Astrocyte of the spinal cord (primary cell): ENCODE results near the gene TPM2.
A peak's percentile ranks its signal among the peaks of the same experiment; 100 is the strongest.

Source experiments
- DNase-seq: peaks from one replicate; pipeline ENCODE4 v3.0.0; 2011; ENCODE audit warnings: low read depth, low spot score
- H3K4me3 ChIP-seq: 2 replicates; pipeline ENCODE4 v1.5.1; 2011; ENCODE audit warnings: low read depth, mild to moderate bottlenecking, low read length, moderate library complexity
- CTCF ChIP-seq: IDR thresholded peaks from 2 replicates; pipeline ENCODE4 v1.5.1; 2012; ENCODE audit warnings: low read depth, mild to moderate bottlenecking, low read length, inconsistent platforms
- in situ Hi-C: cut with HindIII; loops from 2 replicates; pipeline ENCODE4 v1.10.0; 2017; ENCODE audit warnings: low sequenced_read_pairs

Gene TPM2

DNA sequence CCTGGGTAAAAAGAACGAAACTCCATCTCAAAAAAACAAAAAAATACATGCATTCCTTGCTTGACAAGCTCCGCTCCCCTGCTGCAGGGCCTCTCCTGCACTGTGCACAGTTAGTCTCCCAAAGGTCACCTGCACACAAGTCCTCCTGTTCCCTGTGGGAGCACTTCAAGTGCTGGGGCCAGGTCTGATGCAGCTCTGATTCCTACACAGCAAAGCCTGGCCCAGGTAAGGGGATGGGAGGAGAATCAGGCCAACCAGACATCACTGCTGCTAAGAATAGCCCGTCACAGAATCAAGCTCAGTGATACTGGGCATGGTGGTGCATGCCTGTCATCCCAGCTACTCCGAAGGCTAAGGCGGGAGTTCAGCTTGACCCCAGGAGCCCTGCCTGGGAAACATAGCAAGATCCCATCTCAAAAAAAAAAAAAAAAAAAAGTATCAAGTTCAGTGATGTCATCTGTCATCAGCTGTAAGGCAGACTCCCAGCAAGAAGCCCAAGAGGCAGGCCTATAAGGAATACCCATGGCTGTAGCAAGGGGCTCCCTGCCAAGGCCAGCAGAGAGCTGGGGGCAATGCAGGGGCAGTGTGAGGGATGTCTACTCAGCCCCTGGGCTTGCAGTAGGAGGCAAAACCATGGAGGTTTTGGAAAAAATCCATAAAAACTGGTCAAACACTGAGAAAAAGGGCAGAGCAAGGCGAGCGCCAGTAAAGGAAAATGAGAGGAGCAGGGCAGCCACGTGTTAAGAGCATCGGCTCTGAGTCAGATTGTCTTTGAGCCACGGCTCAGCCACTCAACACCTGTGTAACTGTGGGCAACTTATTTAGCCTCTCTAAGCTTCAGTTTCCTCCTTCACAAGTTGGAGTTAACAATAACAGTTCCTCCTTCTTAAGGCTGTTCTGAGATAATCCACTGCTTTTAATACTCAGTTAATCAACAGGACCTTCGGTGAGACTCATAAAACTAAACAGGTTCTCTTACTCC is 3.2 kb downstream of the TPM2 start:
- in situ Hi-C loops = no loop called here
- no peak for TF ChIP-seq CTCF
- peak; percentile 69 for DNase-seq
- peak overlapping the region; percentile 87 for H3K4me3 ChIP-seq

GRCh38 chr9:35685506-35685905 is 4.2 kb downstream of the TPM2 start:
- no peak for DNase-seq
- H3K4me3 ChIP-seq = no peak overlapping the region
- no peak for TF ChIP-seq CTCF
- in situ Hi-C loops = no loop called here

DNA sequence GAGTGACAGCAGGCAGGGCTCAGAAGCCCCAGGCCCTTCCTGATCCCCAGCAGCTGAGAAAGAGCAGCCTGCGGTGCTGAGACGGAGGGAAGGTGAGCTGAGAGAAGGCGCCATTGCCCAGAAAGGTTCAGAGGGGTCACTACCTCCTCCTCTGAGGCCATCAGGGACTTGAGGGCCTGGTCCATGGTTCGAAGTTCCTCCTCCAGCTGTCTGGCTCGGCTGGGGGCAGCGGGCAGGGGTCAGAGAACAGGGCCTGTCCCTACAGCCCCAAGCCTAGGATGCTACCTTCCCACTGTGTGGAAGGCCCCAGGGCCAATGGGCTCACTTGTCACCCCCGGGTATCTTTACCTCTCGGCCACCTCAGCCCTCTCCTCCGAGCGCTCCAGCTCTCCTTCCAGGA is 4.8 kb downstream of the TPM2 start:
- no peak for TF ChIP-seq CTCF
- no peak for DNase-seq
- H3K4me3 ChIP-seq = no peak overlapping the region
- in situ Hi-C loops = no loop called here

DNA sequence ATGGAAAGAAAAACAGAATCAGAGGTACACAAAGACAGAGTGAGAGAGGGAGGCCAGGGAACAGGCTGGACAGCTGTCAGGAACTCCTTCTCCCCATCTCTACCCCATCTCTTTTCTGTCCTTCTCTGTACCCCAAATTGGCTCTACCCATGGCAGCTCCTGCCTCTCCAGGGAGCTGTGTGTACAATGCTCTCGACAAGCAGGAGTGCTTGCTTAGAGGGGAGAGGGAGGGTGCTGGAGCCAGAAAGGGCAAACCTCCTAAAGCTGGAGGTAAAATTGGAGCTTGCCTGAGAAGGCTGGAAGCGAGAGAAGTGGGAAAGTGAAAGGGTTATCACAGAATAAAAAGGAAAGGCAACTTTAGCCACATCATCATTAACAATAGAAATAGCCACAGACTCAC is 6.4 kb downstream of the TPM2 start:
- TF ChIP-seq CTCF = no peak
- no peak overlapping the region for H3K4me3 ChIP-seq
- DNase-seq = no peak
- in situ Hi-C loops = no loop called here

GRCh38 chr9:35682520-35683315 is 7.0 kb downstream of the TPM2 start:
- no peak for DNase-seq
- TF ChIP-seq CTCF = no peak
- in situ Hi-C loops = no loop called here
- H3K4me3 ChIP-seq = no peak overlapping the region

- H3K4me3 ChIP-seq = no peak overlapping the region
- no peak for DNase-seq
- no peak for TF ChIP-seq CTCF
- in situ Hi-C loops = no loop called here
These were observed 7.7 kb downstream of the TPM2 start for GRCh38 chr9:35682051-35682450.
